Esophagus muscularis mucosa (tissue), 3 donors: ENCODE results near the gene SLC30A1.

Source experiments
- CTCF ChIP-seq, 3 experiments: fragments of 200-600 bp in 2 of 3; fragments of 450-650 bp in 1 of 3; sonication (generic) in 2 of 3; IDR thresholded peaks; one replicate each; pipeline ENCODE4 v1.5.1; 2017 to 2019; ENCODE audit warnings: antibody characterized with exemption in 3 of 3, mild to moderate bottlenecking in 2 of 3, moderate library complexity in 1 of 3
- POLR2A ChIP-seq: fragments of 450-650 bp; IDR thresholded peaks from one replicate; pipeline ENCODE4 v1.6.1; 2017; ENCODE audit warnings: antibody characterized with exemption, moderate library complexity, mild to moderate bottlenecking, low read depth
- POLR2AphosphoS5 ChIP-seq, 2 donors: sonication (generic); formaldehyde crosslinking; IDR thresholded peaks; one replicate each; pipeline ENCODE4 v1.6.1; 2017; ENCODE audit warnings: antibody characterized with exemption in 2 of 2

GRCh38 chr1:211625040-211625439, 46.1 kb upstream of the SLC30A1 start:
- TF ChIP-seq POLR2A (no peak), CTCF (IDR thresholded peaks at IDR 0.05) (peak in 2 of 3 experiments; percentile 14 to 33), POLR2AphosphoS5 (IDR thresholded peaks at IDR 0.05) (no peak)
